Activated CD4-positive, CD25-positive, alpha-beta regulatory T cell (primary cell): ENCODE data around the gene IQGAP1.

Experiments used
- DNase-seq, 4 experiments: peaks; one replicate each; lab custom pipeline; 2025; lab: John Stamatoyannopoulos, UW

The IQGAP1 gene

GRCh38 chr15:90530250-90531051 lies 142.4 kb downstream of the IQGAP1 start:
- DNase-seq, result peak; percentile 9 to 29 (median 22)

GRCh38 chr15:90531147-90531546 lies 143.1 kb downstream of the IQGAP1 start:
- no peak for DNase-seq

GRCh38 chr15:90535254-90535653 lies 147.2 kb downstream of the IQGAP1 start:
- DNase-seq, result no peak

- DNase-seq, result no peak
Measured at GRCh38 chr15:90539789-90540188, 151.7 kb downstream of the IQGAP1 start.

GRCh38 chr15:90540768-90541167 lies 152.7 kb downstream of the IQGAP1 start:
- DNase-seq, result no peak

- no peak for DNase-seq
Measured at GRCh38 chr15:90545095-90545494, 157.1 kb downstream of the IQGAP1 start.

- DNase-seq, result no peak
Measured at GRCh38 chr15:90547540-90547939, 159.5 kb downstream of the IQGAP1 start.

- DNase-seq, result no peak
Measured at GRCh38 chr15:90550919-90551318, 162.9 kb downstream of the IQGAP1 start.
